Hepatocyte (in vitro differentiated cells): Measurements from ENCODE around the gene ZNG1A.
"Not testable (repeated sequence)": the region's sequence is repeated elsewhere in the genome, so short reads cannot be mapped to it uniquely, and the experiment has no call there.

Experiments used
- CTCF ChIP-seq: fragments of 200-600 bp; sonication (generic); IDR thresholded peaks from 2 replicates; pipeline ENCODE4 v1.5.1; 2016; ENCODE audit warnings: antibody characterized with exemption, mild to moderate bottlenecking; ENCODE audit not compliant: poor library complexity
- EZH2 ChIP-seq: fragments of 200-600 bp; sonication (generic); IDR thresholded peaks from 2 replicates; pipeline ENCODE4 v1.6.1; 2016; ENCODE audit warnings: antibody characterized with exemption, mild to moderate bottlenecking, borderline replicate concordance
- EZH2phosphoT487 ChIP-seq: fragments of 200-600 bp; sonication (generic); IDR thresholded peaks from one replicate; pipeline ENCODE4 v1.6.1; 2018; ENCODE audit warnings: antibody characterized with exemption, mild to moderate bottlenecking, low read depth, moderate library complexity; ENCODE audit not compliant: unreplicated experiment, severe bottlenecking

GRCh38 chr9:86697-87096 is 92.2 kb downstream of the ZNG1A start:
- TF ChIP-seq CTCF, EZH2phosphoT487, EZH2: not testable (repeated sequence)
